Astrocyte (in vitro differentiated cells and primary cell): ENCODE data around the gene AP3B1. TPM values are rescaled to one million over a fixed set of nuclear protein-coding genes. Genes with fewer than 3 reads are reported as not detected.

Experiments used
- DNase-seq: peaks from one replicate; pipeline ENCODE4 v3.0.0-alpha.2; 2010; ENCODE audit warnings: low read depth
- FAIRE-seq: peaks from 2 replicates; lab custom pipeline; 2011; peaks lifted over from hg19 to GRCh38; lab: Jason Lieb, UNC
- H2AFZ ChIP-seq: 2 replicates; pipeline ENCODE4 v1.6.0; 2012; ENCODE audit warnings: low read depth, low read length, inconsistent platforms
- H3K27ac ChIP-seq: 2 replicates; pipeline ENCODE4 v1.5.1; 2011; ENCODE audit warnings: low read depth, low read length, inconsistent platforms
- H3K27me3 ChIP-seq: 2 replicates; pipeline ENCODE4 v1.6.0; 2011; ENCODE audit warnings: low read length, inconsistent platforms; ENCODE audit not compliant: insufficient read depth
- H3K36me3 ChIP-seq: 2 replicates; pipeline ENCODE4 v1.5.1; 2011; ENCODE audit warnings: low read length, inconsistent platforms; ENCODE audit not compliant: insufficient read depth
- H3K4me1 ChIP-seq: 2 replicates; pipeline ENCODE4 v1.5.1; 2011; ENCODE audit warnings: low read length, inconsistent platforms; ENCODE audit not compliant: insufficient read depth
- H3K4me2 ChIP-seq: 2 replicates; pipeline ENCODE4 v1.6.0; 2012; ENCODE audit warnings: low read length, inconsistent platforms
- H3K4me3 ChIP-seq: 2 replicates; pipeline ENCODE4 v1.5.1; 2011; ENCODE audit warnings: low read depth, mild to moderate bottlenecking, low read length, inconsistent platforms; ENCODE audit not compliant: insufficient read depth
- H3K79me2 ChIP-seq: 2 replicates; pipeline ENCODE4 v1.6.0; 2012; ENCODE audit warnings: mild to moderate bottlenecking, low read length, inconsistent platforms; ENCODE audit not compliant: insufficient read depth
- H3K9ac ChIP-seq: 2 replicates; pipeline ENCODE4 v1.6.0; 2012; ENCODE audit warnings: mild to moderate bottlenecking, low read length, inconsistent platforms
- H3K9me3 ChIP-seq: 2 replicates; pipeline ENCODE4 v1.5.1; 2012; ENCODE audit warnings: low read depth, mild to moderate bottlenecking, low read length, inconsistent platforms; ENCODE audit not compliant: insufficient read depth
- H4K20me1 ChIP-seq: 2 replicates; pipeline ENCODE4 v1.6.0; 2012; ENCODE audit warnings: low read length, inconsistent platforms; ENCODE audit not compliant: insufficient read depth
- H3K27ac Mint-ChIP-seq: one replicate; pipeline ENCODE4 v1.8.0; 2021; ENCODE audit warnings: mild to moderate bottlenecking, mixed read lengths; ENCODE audit not compliant: unreplicated experiment
- H3K27me3 Mint-ChIP-seq: one replicate; pipeline ENCODE4 v1.8.0; 2021; ENCODE audit warnings: low read depth, mixed read lengths; ENCODE audit not compliant: unreplicated experiment
- H3K36me3 Mint-ChIP-seq: one replicate; pipeline ENCODE4 v1.8.0; 2021; ENCODE audit warnings: low read depth, mixed read lengths; ENCODE audit not compliant: unreplicated experiment
- H3K4me1 Mint-ChIP-seq: one replicate; pipeline ENCODE4 v1.8.0; 2021; ENCODE audit warnings: low read depth, mixed read lengths; ENCODE audit not compliant: unreplicated experiment
- H3K4me3 Mint-ChIP-seq: one replicate; pipeline ENCODE4 v1.8.0; 2021; ENCODE audit warnings: mild to moderate bottlenecking, moderate library complexity, mixed read lengths; ENCODE audit not compliant: unreplicated experiment
- H3K9me3 Mint-ChIP-seq: one replicate; pipeline ENCODE4 v1.8.0; 2021; ENCODE audit warnings: mild to moderate bottlenecking, mixed read lengths; ENCODE audit not compliant: unreplicated experiment
- CTCF ChIP-seq: IDR thresholded peaks from 2 replicates; pipeline ENCODE4 v1.5.1; 2011; ENCODE audit warnings: low read depth, mild to moderate bottlenecking, inconsistent platforms, low read length, moderate library complexity; ENCODE audit not compliant: insufficient read depth
- EZH2 ChIP-seq: IDR thresholded peaks from 2 replicates; pipeline ENCODE4 v1.6.1; 2012; ENCODE audit warnings: mild to moderate bottlenecking, low read length, inconsistent platforms; ENCODE audit not compliant: insufficient read depth
- total RNA-seq: library from RNA; stranded (reverse); gene quantifications from 2 replicates; pipeline ENCODE4 v1.2.1, GENCODE V29; 2021

The AP3B1 gene
- total RNA-seq, 1 donor from 2014 or later = 64.8 TPM

GRCh38 chr5:78287169-78287568 lies 7.3 kb downstream of the AP3B1 start:
- FAIRE-seq (no peak), DNase-seq (no peak)
- peaks cover 12% of the 10 kb centered on the region for H3K4me1 ChIP-seq
- Mint-ChIP-seq H3K4me3 (no peak overlapping the region), H3K36me3 (no peaks in the 10 kb centered on the region), H3K9me3 (peaks cover 4% of the 10 kb centered on the region), H3K27ac (no peak overlapping the region), H3K4me1 (peaks cover 50% of the 10 kb centered on the region), H3K27me3 (no peaks in the 10 kb centered on the region)
- peaks cover 98% of the 10 kb centered on the region for H3K79me2 ChIP-seq
- H4K20me1 ChIP-seq = peaks cover 57% of the 10 kb centered on the region
- TF ChIP-seq CTCF (no peak), EZH2 (no peak)
- H3K9me3 ChIP-seq = no peaks in the 10 kb centered on the region
- no peak overlapping the region for H3K9ac ChIP-seq
- H3K27ac ChIP-seq = peak overlapping the region; percentile 59
- no peak overlapping the region for H3K4me3 ChIP-seq
- no peaks in the 10 kb centered on the region for H3K27me3 ChIP-seq
- no peak overlapping the region for H3K4me2 ChIP-seq
- H3K36me3 ChIP-seq = no peaks in the 10 kb centered on the region
- no peak overlapping the region for H2AFZ ChIP-seq

- peak overlapping the region; percentile 63 for H3K27ac Mint-ChIP-seq
- Histone ChIP-seq H4K20me1 (peaks cover 60% of the 10 kb centered on the region), H3K9ac (no peak overlapping the region), H3K9me3 (no peaks in the 10 kb centered on the region), H3K4me1 (peaks cover 12% of the 10 kb centered on the region), H3K4me3 (no peak overlapping the region), H3K36me3 (no peaks in the 10 kb centered on the region), H3K27ac (no peak overlapping the region), H3K27me3 (no peaks in the 10 kb centered on the region), H3K4me2 (no peak overlapping the region), H2AFZ (no peak overlapping the region), H3K79me2 (peaks cover 98% of the 10 kb centered on the region)
- H3K4me1 Mint-ChIP-seq = peaks cover 43% of the 10 kb centered on the region
- H3K36me3 Mint-ChIP-seq = no peaks in the 10 kb centered on the region
- H3K9me3 Mint-ChIP-seq = peaks cover 4% of the 10 kb centered on the region
- H3K27me3 Mint-ChIP-seq = no peaks in the 10 kb centered on the region
- peak overlapping the region; percentile 43 for H3K4me3 Mint-ChIP-seq
- FAIRE-seq = no peak
- no peak for DNase-seq
- TF ChIP-seq CTCF (no peak), EZH2 (no peak)
Observed at GRCh38 chr5:78286290-78286689, 8.2 kb downstream of the AP3B1 start.

DNA sequence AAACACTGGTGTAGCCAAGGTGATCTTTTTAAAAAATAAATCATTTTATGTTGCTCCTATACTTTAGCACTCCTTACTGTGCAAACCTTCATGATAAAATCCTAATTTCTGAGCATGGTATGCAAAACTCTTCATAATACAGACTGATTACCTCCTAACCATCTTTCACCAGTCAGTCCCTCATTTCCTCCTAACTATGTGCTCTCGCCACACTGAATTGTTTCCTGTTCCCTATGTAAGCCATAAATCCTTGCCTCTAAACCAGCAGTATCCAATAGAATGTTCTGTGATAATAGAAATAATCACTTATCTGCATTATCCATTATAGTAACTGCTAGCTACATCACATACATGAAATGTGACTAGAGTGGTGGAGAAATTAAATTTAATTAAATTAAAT lies 10.7 kb downstream of the AP3B1 start:
- peaks cover 66% of the 10 kb centered on the region for H4K20me1 ChIP-seq
- DNase-seq (no peak), FAIRE-seq (no peak)
- H3K4me1 ChIP-seq = peaks cover 12% of the 10 kb centered on the region
- no peak overlapping the region for H3K27ac Mint-ChIP-seq
- H3K4me3 Mint-ChIP-seq = no peak overlapping the region
- H2AFZ ChIP-seq = no peak overlapping the region
- H3K79me2 ChIP-seq = peaks cover 96% of the 10 kb centered on the region
- H3K4me1 Mint-ChIP-seq = peaks cover 31% of the 10 kb centered on the region
- no peak overlapping the region for H3K27ac ChIP-seq
- H3K27me3 ChIP-seq = no peaks in the 10 kb centered on the region
- peaks cover 4% of the 10 kb centered on the region for H3K9me3 Mint-ChIP-seq
- no peak overlapping the region for H3K4me3 ChIP-seq
- no peaks in the 10 kb centered on the region for H3K36me3 ChIP-seq
- TF ChIP-seq EZH2 = no peak
- TF ChIP-seq CTCF = no peak
- H3K27me3 Mint-ChIP-seq = no peaks in the 10 kb centered on the region
- H3K9ac ChIP-seq = no peak overlapping the region
- H3K9me3 ChIP-seq = no peaks in the 10 kb centered on the region
- H3K36me3 Mint-ChIP-seq = no peaks in the 10 kb centered on the region
- no peak overlapping the region for H3K4me2 ChIP-seq
